ENCODE measurements around the gene UBTF. TPM values are rescaled to one million over a fixed set of nuclear protein-coding genes. Genes with fewer than 3 reads are reported as not detected.

Gene UBTF
- total RNA-seq, 1 donor from 2014 or later = 23.7 TPM

DNA sequence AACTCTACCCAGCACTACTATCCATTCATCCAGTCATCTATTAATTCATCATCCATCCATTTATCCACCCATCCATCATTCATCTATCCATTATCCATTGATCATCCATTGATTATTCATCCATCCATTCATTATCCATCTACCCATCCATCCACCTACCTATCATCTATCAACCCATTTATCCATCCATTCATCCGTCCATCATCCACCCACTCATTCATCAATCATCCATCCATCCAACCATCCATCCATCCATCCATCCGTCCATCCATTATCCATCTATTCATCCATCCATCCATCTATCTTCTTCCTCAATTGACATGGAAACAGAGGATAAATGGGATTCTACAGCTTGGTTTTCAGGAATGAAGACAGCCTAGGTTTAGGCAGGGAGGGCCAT, 36.4 kb upstream of the UBTF start:
- Mint-ChIP-seq H3K27ac (no peak overlapping the region), H3K9me3 (no peaks in the 10 kb centered on the region), H3K4me1 (peaks cover under 1% of the 10 kb centered on the region), H3K36me3 (no peaks in the 10 kb centered on the region), H3K4me3 (no peak overlapping the region), H3K27me3 (ENCODE audit: insufficient read depth, low read depth) (peaks cover 12% of the 10 kb centered on the region)
- TF ChIP-seq EZH2phosphoT487 (IDR thresholded peaks at IDR 0.05) (no peak), EZH2 (IDR thresholded peaks at IDR 0.05) (no peak)
- TF ChIP-seq, protein P1, sequence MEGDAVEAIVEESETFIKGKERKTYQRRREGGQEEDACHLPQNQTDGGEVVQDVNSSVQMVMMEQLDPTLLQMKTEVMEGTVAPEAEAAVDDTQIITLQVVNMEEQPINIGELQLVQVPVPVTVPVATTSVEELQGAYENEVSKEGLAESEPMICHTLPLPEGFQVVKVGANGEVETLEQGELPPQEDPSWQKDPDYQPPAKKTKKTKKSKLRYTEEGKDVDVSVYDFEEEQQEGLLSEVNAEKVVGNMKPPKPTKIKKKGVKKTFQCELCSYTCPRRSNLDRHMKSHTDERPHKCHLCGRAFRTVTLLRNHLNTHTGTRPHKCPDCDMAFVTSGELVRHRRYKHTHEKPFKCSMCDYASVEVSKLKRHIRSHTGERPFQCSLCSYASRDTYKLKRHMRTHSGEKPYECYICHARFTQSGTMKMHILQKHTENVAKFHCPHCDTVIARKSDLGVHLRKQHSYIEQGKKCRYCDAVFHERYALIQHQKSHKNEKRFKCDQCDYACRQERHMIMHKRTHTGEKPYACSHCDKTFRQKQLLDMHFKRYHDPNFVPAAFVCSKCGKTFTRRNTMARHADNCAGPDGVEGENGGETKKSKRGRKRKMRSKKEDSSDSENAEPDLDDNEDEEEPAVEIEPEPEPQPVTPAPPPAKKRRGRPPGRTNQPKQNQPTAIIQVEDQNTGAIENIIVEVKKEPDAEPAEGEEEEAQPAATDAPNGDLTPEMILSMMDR (IDR thresholded peaks at IDR 0.05) = no peak
- Histone ChIP-seq H3K27me3 (no peaks in the 10 kb centered on the region), H3K36me3 (no peaks in the 10 kb centered on the region), H3K4me3 (no peak overlapping the region), H4K20me1 (ENCODE audit: low read depth) (no peaks in the 10 kb centered on the region), H3K9me3 (ENCODE audit: low read depth) (no peaks in the 10 kb centered on the region), H3K4me2 (no peak overlapping the region), H2AFZ (replicated peaks) (no peak overlapping the region), H3K4me1 (no peaks in the 10 kb centered on the region), H3K79me2 (ENCODE audit: low read depth) (no peaks in the 10 kb centered on the region), H3K9ac (no peak overlapping the region), H3K27ac (no peak overlapping the region), H3F3A (ENCODE audit: low read depth) (no peaks in the 10 kb centered on the region)
- no peak for DNase-seq (ENCODE audit: low spot score)

DNA sequence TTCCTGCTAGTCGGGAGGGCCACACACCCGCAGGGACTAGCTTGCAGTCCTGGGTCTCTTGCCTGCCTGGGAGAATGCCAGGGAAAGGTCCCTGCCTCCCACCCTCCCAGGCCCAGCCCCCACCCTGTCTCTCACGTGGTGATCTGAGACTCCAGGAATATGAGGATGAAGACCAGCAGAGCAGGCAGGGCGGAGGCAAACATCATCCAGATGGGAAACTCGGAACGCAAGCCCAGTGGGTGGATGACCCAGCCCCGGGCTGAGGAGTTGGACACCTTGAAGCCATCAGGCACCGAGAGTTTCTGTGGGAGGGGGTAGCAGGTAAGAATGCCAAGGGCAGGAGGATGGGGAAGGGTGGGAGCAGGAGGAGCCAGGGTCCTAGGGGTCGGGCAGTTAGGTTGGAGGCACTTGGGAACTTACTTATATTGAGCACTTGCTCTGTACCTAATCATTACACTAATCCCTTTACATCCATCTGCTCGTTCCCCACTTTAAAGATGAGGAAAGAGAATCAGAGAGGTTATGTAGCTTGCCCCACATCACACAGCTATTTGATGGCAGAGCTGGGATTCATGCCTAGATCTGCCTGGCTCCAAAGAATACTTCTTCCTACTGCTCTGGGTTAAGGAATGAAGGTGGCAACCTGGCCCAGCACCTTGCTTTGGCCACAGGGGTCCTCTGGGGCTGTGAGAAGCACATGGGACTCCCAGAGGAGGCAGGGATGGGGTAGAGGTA, 35.1 kb upstream of the UBTF start:
- Mint-ChIP-seq H3K36me3 (no peaks in the 10 kb centered on the region), H3K27me3 (ENCODE audit: insufficient read depth, low read depth) (peaks cover 13% of the 10 kb centered on the region), H3K27ac (no peak overlapping the region), H3K4me3 (no peak overlapping the region), H3K9me3 (no peaks in the 10 kb centered on the region), H3K4me1 (peaks cover 5% of the 10 kb centered on the region)
- Histone ChIP-seq H3K27me3 (no peaks in the 10 kb centered on the region), H3K36me3 (no peaks in the 10 kb centered on the region), H3K27ac (no peak overlapping the region), H3K4me3 (no peak overlapping the region), H3F3A (ENCODE audit: low read depth) (no peaks in the 10 kb centered on the region), H3K79me2 (ENCODE audit: low read depth) (no peaks in the 10 kb centered on the region), H3K9me3 (ENCODE audit: low read depth) (no peaks in the 10 kb centered on the region), H3K9ac (no peak overlapping the region), H4K20me1 (ENCODE audit: low read depth) (no peaks in the 10 kb centered on the region), H3K4me2 (no peak overlapping the region), H2AFZ (replicated peaks) (no peak overlapping the region), H3K4me1 (no peaks in the 10 kb centered on the region)
- DNase-seq (ENCODE audit: low spot score) = no peak
- TF ChIP-seq, protein P1 (IDR thresholded peaks at IDR 0.05) = no peak
- no peak for TF ChIP-seq EZH2 (IDR thresholded peaks at IDR 0.05)
- no peak for TF ChIP-seq EZH2phosphoT487 (IDR thresholded peaks at IDR 0.05)

DNA sequence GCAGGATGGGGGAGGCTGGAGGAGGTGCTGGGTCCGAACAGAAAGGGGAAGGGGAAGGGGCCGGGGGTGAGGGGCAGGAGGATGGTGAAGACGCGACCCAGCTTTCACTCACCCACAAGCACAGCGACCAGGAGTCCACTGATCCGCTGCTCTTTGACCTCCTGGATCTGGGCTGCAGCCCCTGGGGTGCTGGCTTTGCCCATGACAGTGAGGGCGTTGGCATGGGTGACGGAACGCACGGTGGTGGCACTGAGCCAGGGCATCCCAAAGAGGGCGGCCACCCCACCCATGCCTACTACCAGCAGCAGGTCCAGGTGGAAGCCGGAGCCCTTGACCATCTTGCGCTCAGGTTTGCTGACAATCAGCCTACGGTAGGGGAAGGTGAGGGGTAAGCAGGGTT, 33.5 kb upstream of the UBTF start:
- H3K9me3 ChIP-seq (ENCODE audit: low read depth) = no peaks in the 10 kb centered on the region
- H3K9me3 Mint-ChIP-seq = no peaks in the 10 kb centered on the region
- peaks cover 5% of the 10 kb centered on the region for H3K4me1 Mint-ChIP-seq
- H3K27me3 Mint-ChIP-seq (ENCODE audit: insufficient read depth, low read depth) = peaks cover 15% of the 10 kb centered on the region
- H2AFZ ChIP-seq (replicated peaks) = no peak overlapping the region
- H3K36me3 Mint-ChIP-seq = no peaks in the 10 kb centered on the region
- H3K27ac ChIP-seq = no peak overlapping the region
- no peaks in the 10 kb centered on the region for H3K79me2 ChIP-seq (ENCODE audit: low read depth)
- no peak overlapping the region for H3K9ac ChIP-seq
- H3K4me3 ChIP-seq = no peak overlapping the region
- no peak for DNase-seq (ENCODE audit: low spot score)
- no peaks in the 10 kb centered on the region for H3K27me3 ChIP-seq
- H4K20me1 ChIP-seq (ENCODE audit: low read depth) = no peaks in the 10 kb centered on the region
- no peak overlapping the region for H3K27ac Mint-ChIP-seq
- no peak overlapping the region for H3K4me3 Mint-ChIP-seq
- TF ChIP-seq, protein P1 (IDR thresholded peaks at IDR 0.05) = no peak
- TF ChIP-seq EZH2 (IDR thresholded peaks at IDR 0.05) = no peak
- no peak for TF ChIP-seq EZH2phosphoT487 (IDR thresholded peaks at IDR 0.05)
- H3F3A ChIP-seq (ENCODE audit: low read depth) = no peaks in the 10 kb centered on the region
- H3K36me3 ChIP-seq = no peaks in the 10 kb centered on the region
- no peaks in the 10 kb centered on the region for H3K4me1 ChIP-seq
- no peak overlapping the region for H3K4me2 ChIP-seq

Measured in neural progenitor cell (in vitro differentiated cells).